Measurements from ENCODE around the gene EMC10. TPM values are rescaled to one million over a fixed set of nuclear protein-coding genes. Genes with fewer than 3 reads are reported as not detected.
"Not testable (repeated sequence)": the region's sequence is repeated elsewhere in the genome, so short reads cannot be mapped to it uniquely, and the experiment has no call there.

Gene EMC10
- polyA plus RNA-seq (2013, experiment 1 of 2; ENCODE audit: insufficient read length), result 94.0 TPM
- polyA plus RNA-seq (2013, experiment 2 of 2; ENCODE audit: insufficient read length), result 94.9 TPM

- peak; percentile 94 for DNase-seq
Measured at GRCh38 chr19:50476224-50476906, at the start of gene EMC10, which contains the start of gene GARIN5A. EMC10 (plus strand) TSS chr19:50476507; CDS start chr19:50476545, 38 bp downstream. GARIN5A (minus strand) TSS chr19:50476848; CDS start chr19:50476388, 460 bp downstream.

DNA sequence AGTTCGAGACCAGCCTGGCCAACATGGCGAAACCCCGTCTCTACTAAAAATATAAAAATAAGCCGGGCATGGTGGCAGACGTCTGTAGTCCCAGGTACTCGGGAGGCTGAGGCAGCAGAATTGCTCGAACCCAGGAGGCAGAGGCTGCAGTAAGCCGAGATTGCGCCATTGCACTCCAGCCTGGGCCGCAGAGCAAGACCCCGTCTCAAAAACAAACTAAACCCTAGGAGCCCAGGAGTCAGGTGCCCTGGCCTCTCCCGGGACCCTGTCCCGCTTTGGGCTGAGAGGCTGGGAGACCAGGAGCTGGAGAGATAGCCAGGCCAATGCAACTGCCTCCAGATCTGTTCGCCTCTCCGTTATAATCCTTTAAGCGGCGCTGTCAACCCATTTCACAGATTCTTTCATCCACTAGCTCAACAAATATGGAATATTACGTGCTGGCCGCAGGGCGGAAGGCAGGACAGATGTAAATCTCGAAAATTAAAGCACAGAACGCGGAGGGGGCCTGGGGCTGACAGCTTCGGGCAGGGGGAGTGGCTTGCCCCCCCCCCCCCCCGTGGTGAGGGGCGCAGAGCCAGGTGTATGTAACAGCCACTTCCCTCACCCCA is 48.9 kb upstream of the EMC10 start:
- DNase-seq, result no peak

DNA sequence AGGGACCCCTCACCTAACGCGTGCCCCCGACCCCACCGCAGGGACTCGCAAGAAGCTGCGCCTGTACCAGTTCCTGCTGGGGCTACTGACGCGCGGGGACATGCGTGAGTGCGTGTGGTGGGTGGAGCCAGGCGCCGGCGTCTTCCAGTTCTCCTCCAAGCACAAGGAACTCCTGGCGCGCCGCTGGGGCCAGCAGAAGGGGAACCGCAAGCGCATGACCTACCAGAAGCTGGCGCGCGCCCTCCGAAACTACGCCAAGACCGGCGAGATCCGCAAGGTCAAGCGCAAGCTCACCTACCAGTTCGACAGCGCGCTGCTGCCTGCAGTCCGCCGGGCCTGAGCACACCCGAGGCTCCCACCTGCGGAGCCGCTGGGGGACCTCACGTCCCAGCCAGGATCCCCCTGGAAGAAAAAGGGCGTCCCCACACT is 48.3 kb upstream of the EMC10 start:
- peak; percentile 35 for DNase-seq

DNA sequence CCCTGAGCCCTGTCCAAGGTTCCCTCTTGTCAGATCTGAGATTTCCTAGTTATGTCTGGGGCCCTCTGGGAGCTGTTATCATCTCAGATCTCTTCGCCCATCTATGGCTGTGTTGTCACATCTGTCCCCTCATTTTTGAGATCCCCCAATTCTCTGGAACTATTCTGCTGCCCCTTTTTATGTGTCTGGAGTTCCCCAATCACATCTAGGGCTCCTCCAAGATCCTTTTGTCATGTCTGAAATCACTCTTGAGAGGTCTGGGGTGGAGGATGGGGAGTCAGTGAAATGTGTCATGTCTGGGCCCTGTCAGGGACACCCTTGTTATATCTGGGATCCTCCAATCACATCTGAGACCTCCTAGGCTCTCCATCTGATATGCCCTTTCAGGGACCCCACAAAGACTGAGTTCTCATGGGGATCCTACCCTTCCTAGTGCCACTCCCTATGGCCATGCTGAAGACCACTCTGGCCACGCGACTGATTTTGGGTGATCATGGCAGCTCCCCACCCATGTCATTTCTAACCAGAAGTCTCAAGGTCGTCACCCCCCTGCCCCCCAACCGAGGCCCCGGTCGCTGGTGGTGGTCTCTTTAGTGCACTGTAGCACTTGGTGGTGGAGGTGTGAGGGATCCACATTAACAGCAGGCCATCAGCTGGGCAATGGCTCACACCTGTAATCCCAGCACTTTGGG is 47.4 kb upstream of the EMC10 start:
- no peak for DNase-seq

GRCh38 chr19:50430888-50431342 is 45.4 kb upstream of the EMC10 start:
- DNase-seq, result no peak

- peak; percentile 66 for DNase-seq
Measured at GRCh38 chr19:50431343-50432220, 44.7 kb upstream of the EMC10 start.

GRCh38 chr19:50432221-50433028 is 43.9 kb upstream of the EMC10 start, which contains the start of gene MYBPC2:
MYBPC2 (plus strand) TSS chr19:50432892; CDS start chr19:50432954, 62 bp downstream.
- no peak for DNase-seq

DNA sequence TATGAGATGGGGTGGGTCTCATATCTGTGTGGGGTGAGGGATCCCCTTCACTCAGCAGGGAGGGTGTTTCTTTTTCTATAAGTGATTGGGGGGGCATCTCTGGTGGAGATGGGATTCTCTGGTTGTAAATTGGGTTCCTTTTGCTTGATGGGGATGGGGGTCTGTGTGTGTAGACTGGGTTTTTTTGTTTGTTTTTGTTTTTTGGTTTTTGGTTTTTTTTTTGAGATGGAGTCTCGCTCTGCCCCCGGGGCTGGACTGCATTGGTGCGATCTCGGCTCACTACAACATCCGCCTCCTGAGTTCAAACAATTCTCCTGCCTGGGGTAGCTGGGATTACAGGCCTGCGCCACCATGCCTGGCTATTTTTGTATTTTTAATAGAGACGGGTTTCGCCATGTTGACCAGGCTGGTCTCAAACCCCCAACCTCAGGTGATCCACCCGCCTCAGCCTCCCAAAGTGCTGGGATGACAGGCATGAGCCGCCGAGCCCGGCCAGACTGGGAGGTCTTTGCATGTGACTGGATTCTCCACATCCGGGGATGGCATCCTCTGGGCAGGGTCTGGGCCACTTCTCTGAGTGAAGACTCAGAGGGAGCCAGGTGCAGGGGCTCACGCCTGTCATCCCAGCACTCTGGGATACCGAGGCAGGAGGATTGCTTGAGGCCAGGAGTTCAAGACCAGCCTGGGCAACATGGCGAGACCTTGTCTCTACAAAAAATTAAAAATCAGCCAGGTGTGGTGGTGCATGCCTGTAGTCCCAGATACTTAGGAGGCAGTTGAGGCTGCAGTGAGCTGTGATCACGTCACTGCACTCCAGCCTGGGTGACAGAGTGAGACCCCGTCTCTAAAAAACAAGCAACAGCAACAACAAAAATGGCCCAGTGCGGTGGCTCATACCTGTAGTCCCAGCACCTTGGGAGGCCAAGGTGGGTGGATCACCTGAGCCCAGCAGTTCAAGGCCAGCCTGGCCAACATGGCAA is 42.8 kb upstream of the EMC10 start:
- no peak for DNase-seq

GRCh38 chr19:50434525-50434924 is 41.8 kb upstream of the EMC10 start:
- no peak for DNase-seq

- no peak for DNase-seq
Measured at GRCh38 chr19:50435221-50435620, 41.1 kb upstream of the EMC10 start.

DNA sequence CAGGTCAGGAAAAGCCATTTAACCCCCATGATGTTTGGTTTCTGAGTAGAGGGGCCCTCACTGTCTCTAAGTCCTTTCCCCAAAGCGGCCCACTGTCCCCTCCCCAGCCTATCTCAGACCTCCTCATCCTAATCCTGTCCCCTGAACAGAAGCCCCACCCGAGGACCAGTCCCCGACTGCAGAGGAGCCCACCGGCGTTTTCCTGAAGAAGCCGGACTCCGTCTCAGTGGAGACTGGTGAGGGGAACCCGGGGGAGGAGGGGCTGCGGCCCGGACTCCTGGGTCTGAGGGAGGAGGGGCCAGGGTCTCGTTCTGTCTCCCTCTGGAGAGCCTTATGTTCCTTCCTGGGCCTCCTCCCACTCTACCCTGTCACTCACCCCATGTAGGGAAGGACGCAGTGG is 40.7 kb upstream of the EMC10 start:
- no peak for DNase-seq

DNA sequence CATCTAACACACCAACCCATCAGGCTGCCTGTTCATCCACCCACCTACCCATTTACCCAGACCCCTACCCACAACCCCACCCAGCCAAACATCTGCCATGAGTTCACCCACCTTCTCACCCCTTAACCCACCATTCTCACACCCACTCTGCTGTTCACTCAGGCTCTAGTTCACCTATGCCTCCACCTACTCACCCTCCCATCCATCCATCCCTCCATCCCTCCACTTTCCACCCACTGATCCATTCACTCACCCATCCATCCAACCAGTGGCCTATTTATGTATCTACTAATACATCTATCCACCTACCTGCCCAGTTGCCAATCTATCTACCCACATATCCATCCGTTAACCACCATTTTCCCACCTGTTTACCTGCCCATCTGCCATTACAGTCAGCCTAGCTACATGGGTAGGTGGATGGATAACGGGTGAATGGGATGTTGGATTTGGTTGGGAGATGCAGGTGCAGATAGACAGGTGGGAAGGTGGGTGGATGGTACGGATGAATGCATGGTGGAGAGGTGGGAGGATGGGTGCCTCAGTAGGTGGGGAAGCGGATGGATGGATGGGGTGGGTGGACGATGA is 38.4 kb upstream of the EMC10 start:
- no peak for DNase-seq

DNA sequence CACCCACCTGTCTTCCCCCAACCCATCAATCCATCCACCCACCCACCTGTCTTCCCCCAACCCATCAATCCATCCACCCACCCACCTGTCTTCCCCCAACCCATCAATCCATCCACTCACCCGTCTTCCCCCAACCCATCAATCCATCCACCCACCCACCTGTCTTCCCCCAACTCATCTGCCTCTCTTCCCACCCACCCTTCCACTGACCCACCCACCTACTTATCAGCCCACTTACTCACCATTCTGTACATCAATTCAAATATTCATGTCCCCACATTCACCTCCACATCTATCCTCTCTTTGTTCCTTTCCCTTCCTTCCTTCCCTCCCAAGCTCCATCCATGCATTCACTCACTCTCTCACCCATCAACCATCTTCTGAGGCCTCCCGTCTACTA is 37.2 kb upstream of the EMC10 start:
- DNase-seq, result not testable (repeated sequence)

- DNase-seq, result no peak
Measured at GRCh38 chr19:50444059-50444458, 32.2 kb upstream of the EMC10 start.

- no peak for DNase-seq
Measured at GRCh38 chr19:50447053-50447452, 29.3 kb upstream of the EMC10 start.

DNA sequence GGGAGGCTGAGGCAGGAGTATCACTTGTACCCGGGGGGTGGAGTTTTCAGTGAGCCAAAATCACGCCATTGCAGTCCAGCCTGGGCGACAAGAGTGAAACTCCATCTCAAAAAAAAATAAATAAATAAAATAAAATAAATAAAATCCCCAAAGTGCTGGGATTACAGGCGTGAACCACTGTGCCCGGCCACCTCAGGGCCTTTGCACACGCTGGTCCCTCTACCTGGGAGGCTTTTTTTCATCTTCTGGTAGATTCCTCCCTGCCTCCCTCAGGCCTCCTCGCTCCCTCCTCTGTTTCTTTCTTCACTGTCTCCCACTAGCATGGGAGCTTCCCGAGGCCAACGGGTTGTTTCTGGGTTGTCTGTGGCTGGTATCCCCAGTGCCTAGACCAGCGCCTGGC is 28.6 kb upstream of the EMC10 start:
- no peak for DNase-seq

DNA sequence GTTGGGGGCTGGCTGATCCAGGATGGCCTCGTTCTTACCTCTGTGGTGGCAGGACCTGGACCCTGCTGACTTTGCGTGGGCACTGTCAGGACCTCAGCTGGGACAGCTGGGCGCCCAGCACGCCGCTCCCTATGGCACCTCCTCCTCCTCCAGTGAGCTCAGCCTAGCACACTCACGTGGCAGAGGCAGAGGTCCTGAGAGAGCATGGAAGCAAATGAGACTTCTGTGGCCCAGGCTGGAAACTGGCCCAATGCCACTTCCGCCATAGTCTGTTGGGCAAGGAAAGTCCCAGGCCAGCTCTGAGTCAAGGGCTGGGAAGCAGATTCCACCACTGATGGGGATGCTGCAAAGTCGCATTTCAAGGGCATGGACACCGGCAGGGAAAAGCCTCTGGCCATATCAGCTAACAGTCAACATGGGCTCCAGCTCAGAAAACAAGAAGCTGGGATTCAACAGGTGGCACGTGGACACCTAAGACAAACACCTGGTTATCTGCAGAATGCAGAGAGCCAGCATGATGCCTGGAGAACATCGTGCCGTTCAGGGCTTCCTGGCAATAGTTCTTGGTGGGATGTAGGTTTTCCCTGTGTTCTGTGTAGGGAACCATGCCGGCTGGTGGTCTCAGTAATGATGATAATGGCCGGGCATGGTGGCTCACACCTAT is 26.9 kb upstream of the EMC10 start:
- DNase-seq, result no peak

- no peak for DNase-seq
Measured at GRCh38 chr19:50450369-50451222, 25.7 kb upstream of the EMC10 start.

Measured in fibroblast of skin of scalp (primary cell).